Upper lobe of left lung (tissue), 4 donors: ENCODE results near the gene AFF1.

Experiments
- EP300 ChIP-seq, 4 donors: sonication (generic); formaldehyde crosslinking; IDR thresholded peaks; one replicate each; pipeline ENCODE4 v1.5.1; 2017; ENCODE audit warnings: antibody characterized with exemption in 4 of 4, control low read depth in 2 of 4
- POLR2A ChIP-seq, 4 donors: fragments of 450-650 bp; IDR thresholded peaks; one replicate each; pipeline ENCODE4 v1.5.1; 2016 to 2017; ENCODE audit warnings: antibody characterized with exemption in 4 of 4, mild to moderate bottlenecking in 2 of 4
- POLR2AphosphoS5 ChIP-seq, 2 donors: sonication (generic); formaldehyde crosslinking; IDR thresholded peaks; one replicate each; pipeline ENCODE4 v1.5.1; 2017; ENCODE audit warnings: antibody characterized with exemption in 2 of 2
- TF ChIP-seq, protein P1 (sequence below), 6 experiments: fragments of 450-650 bp in 4 of 6; fragments of 200-600 bp in 2 of 6; sonication (generic) in 2 of 6; IDR thresholded peaks; one replicate each; pipeline ENCODE4 v1.5.1; 2016 to 2019; ENCODE audit warnings: antibody characterized with exemption in 6 of 6

DNA sequence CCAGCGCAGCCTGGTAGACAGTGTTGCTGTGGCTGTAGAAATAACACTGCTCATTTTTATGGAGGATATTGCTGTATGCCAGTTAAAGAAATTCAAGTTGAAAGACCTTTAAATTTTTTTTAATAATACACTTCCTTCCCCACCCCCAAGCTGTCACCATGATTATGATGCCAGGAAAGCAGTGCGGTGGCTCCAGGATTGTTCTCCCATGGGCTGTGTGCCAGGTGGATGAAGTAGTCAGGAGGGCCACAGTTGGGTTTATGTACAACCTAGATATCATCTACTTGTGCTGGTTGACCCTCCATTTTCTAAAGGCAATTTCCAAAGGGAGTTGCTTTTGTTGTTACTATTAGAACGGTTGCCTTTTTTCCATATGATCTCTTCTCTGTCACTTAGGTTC, 136.6 kb downstream of the AFF1 start:
- TF ChIP-seq, protein P1, sequence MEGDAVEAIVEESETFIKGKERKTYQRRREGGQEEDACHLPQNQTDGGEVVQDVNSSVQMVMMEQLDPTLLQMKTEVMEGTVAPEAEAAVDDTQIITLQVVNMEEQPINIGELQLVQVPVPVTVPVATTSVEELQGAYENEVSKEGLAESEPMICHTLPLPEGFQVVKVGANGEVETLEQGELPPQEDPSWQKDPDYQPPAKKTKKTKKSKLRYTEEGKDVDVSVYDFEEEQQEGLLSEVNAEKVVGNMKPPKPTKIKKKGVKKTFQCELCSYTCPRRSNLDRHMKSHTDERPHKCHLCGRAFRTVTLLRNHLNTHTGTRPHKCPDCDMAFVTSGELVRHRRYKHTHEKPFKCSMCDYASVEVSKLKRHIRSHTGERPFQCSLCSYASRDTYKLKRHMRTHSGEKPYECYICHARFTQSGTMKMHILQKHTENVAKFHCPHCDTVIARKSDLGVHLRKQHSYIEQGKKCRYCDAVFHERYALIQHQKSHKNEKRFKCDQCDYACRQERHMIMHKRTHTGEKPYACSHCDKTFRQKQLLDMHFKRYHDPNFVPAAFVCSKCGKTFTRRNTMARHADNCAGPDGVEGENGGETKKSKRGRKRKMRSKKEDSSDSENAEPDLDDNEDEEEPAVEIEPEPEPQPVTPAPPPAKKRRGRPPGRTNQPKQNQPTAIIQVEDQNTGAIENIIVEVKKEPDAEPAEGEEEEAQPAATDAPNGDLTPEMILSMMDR (IDR thresholded peaks at IDR 0.05) = no peak
- TF ChIP-seq POLR2AphosphoS5 (IDR thresholded peaks at IDR 0.05) = no peak
- TF ChIP-seq POLR2A (IDR thresholded peaks at IDR 0.05) = no peak
- no peak for TF ChIP-seq EP300 (IDR thresholded peaks at IDR 0.05)
